Activated naive CD8-positive, alpha-beta T cell treated with anti-CD3 and anti-CD28 coated beads for 36 hours (primary cell): ENCODE measurements around the gene SDC4. TPM values are rescaled to one million over a fixed set of nuclear protein-coding genes. Genes with fewer than 3 reads are reported as not detected.

Experiments used
- DNase-seq: peaks from one replicate; pipeline ENCODE4 v3.0.0; 2021
- H3K27ac Mint-ChIP-seq: one replicate; pipeline ENCODE4 v1.8.0; 2022; ENCODE audit warnings: mild to moderate bottlenecking, moderate library complexity, mixed read lengths
- H3K27me3 Mint-ChIP-seq: one replicate; pipeline ENCODE4 v1.8.0; 2022; ENCODE audit warnings: mild to moderate bottlenecking, mixed read lengths
- H3K36me3 Mint-ChIP-seq: one replicate; pipeline ENCODE4 v1.8.0; 2021; ENCODE audit warnings: mild to moderate bottlenecking, mixed read lengths
- H3K4me1 Mint-ChIP-seq: one replicate; pipeline ENCODE4 v1.8.0; 2021; ENCODE audit warnings: mixed read lengths
- H3K4me3 Mint-ChIP-seq: one replicate; pipeline ENCODE4 v1.8.0; 2022; ENCODE audit warnings: mild to moderate bottlenecking, moderate library complexity, mixed read lengths
- H3K9me3 Mint-ChIP-seq: one replicate; pipeline ENCODE4 v1.8.0; 2022; ENCODE audit warnings: mixed read lengths
- total RNA-seq, 2 experiments: library from RNA; stranded (reverse); gene quantifications; one replicate each; pipeline ENCODE4 v1.2.3, GENCODE V29; 2021

Gene SDC4
- total RNA-seq, 2 experiments from 2014 or later, result 24.6 to 25.5 TPM

GRCh38 chr20:45290677-45291355, 57.4 kb downstream of the SDC4 start:
- DNase-seq, result peak; percentile 68
- H3K4me3 Mint-ChIP-seq, result no peak overlapping the region
- peaks cover 48% of the 10 kb centered on the region for H3K27me3 Mint-ChIP-seq
- H3K9me3 Mint-ChIP-seq, result peaks cover 2% of the 10 kb centered on the region
- H3K4me1 Mint-ChIP-seq, result peaks cover 7% of the 10 kb centered on the region
- H3K36me3 Mint-ChIP-seq, result no peaks in the 10 kb centered on the region
- H3K27ac Mint-ChIP-seq, result no peak overlapping the region

GRCh38 chr20:45289942-45290676, 58.1 kb downstream of the SDC4 start:
- Mint-ChIP-seq H3K27me3 (peaks cover 43% of the 10 kb centered on the region), H3K4me1 (peaks cover 7% of the 10 kb centered on the region), H3K36me3 (no peaks in the 10 kb centered on the region), H3K9me3 (peaks cover 2% of the 10 kb centered on the region), H3K4me3 (no peak overlapping the region), H3K27ac (no peak overlapping the region)
- no peak for DNase-seq

DNA sequence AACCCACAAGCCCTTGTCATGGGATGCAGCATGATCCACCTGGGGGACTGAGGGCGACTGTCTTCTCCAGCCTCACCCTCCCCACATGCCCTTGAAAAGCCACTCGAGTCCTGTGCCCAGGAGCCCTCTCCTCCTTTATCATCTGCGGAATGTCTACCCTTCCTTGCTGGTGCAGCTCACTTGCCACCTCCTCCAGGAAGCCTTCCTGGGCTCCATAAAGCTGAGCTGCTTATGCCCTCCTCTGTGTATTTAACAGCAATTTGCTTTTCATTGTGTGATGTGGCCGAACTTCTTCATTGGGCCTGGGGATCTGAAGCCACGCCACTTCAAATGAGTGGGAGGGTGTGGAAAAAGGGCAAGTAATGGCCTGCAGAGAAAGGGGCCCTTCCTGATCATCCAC, 59.4 kb downstream of the SDC4 start:
- Mint-ChIP-seq H3K4me1 (peaks cover 4% of the 10 kb centered on the region), H3K27ac (no peak overlapping the region), H3K36me3 (no peaks in the 10 kb centered on the region)

DNA sequence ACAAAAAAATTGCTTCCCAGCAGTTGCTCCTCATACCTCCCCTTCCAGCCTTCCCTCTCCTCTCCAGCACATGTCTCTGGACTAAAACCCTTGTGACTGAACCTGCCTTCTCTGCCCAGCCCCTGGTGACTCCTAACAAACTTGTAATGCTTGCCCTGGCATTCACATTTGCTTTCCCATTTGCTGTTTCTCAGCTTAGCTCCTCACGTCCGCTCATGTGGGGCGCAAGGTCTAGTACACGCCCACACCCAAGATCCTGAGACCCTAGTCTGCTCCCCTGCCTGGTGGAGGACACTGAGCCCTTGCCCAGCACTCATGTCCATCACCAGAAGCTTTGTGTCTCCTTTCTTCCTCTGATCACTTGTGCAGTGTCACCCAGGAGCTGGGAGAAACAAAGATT, 59.8 kb downstream of the SDC4 start:
- Mint-ChIP-seq H3K36me3 (no peaks in the 10 kb centered on the region), H3K9me3 (no peaks in the 10 kb centered on the region), H3K4me1 (peaks cover 2% of the 10 kb centered on the region), H3K4me3 (no peak overlapping the region), H3K27ac (no peak overlapping the region), H3K27me3 (peaks cover 31% of the 10 kb centered on the region)
- no peak for DNase-seq

More for the DNA sequence above, 59.4 kb downstream of the SDC4 start:
- H3K9me3 Mint-ChIP-seq, result no peaks in the 10 kb centered on the region
- no peak overlapping the region for H3K4me3 Mint-ChIP-seq
- DNase-seq, result no peak
- peaks cover 33% of the 10 kb centered on the region for H3K27me3 Mint-ChIP-seq

DNA sequence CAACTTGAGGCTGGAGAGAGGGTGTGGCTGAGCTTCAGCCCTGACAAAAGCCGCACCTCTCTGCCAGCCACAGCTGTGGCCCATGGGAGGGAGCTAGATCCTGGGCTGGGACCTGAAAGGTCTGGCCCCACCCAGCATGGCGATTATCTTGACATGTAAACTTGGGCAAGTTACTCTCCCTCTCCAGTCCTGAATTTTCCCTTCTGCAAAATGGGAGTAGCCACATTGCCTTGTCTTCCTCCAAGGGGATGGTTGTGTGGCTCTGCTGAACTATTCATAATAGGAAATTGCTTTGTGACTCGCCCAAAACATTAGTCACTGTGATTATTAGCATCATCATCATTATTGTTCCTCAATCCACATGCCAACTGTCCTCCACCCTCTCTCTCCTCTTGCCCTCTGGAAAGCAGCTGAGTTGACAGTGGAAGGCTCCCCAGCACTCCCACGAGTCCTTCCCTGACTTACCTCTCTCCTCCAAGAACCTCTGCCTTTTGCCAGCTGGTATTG, 64.6 kb downstream of the SDC4 start:
- Mint-ChIP-seq H3K27ac (no peak overlapping the region), H3K36me3 (no peaks in the 10 kb centered on the region), H3K4me3 (no peak overlapping the region), H3K27me3 (peaks cover 14% of the 10 kb centered on the region), H3K4me1 (peaks cover 2% of the 10 kb centered on the region), H3K9me3 (no peaks in the 10 kb centered on the region)
- DNase-seq, result no peak

GRCh38 chr20:45282700-45283550, 65.3 kb downstream of the SDC4 start:
- H3K27me3 Mint-ChIP-seq, result peaks cover 13% of the 10 kb centered on the region
- H3K9me3 Mint-ChIP-seq, result no peaks in the 10 kb centered on the region
- DNase-seq, result no peak
- no peak overlapping the region for H3K27ac Mint-ChIP-seq
- no peaks in the 10 kb centered on the region for H3K36me3 Mint-ChIP-seq
- no peak overlapping the region for H3K4me3 Mint-ChIP-seq
- H3K4me1 Mint-ChIP-seq, result peaks cover 2% of the 10 kb centered on the region

- Mint-ChIP-seq H3K36me3 (no peaks in the 10 kb centered on the region), H3K27ac (no peak overlapping the region), H3K27me3 (peaks cover 32% of the 10 kb centered on the region), H3K9me3 (no peaks in the 10 kb centered on the region), H3K4me1 (peaks cover 2% of the 10 kb centered on the region), H3K4me3 (no peak overlapping the region)
- DNase-seq, result no peak
These were observed 68.2 kb downstream of the SDC4 start for GRCh38 chr20:45279992-45280391.

GRCh38 chr20:45275338-45275737, 72.9 kb downstream of the SDC4 start:
- DNase-seq, result no peak
- Mint-ChIP-seq H3K27ac (no peak overlapping the region), H3K9me3 (no peaks in the 10 kb centered on the region), H3K36me3 (no peaks in the 10 kb centered on the region), H3K4me1 (no peaks in the 10 kb centered on the region), H3K4me3 (no peak overlapping the region), H3K27me3 (peaks cover 61% of the 10 kb centered on the region)

Other genes with a start within 250 kb of the SDC4 start
- gene KCNS1, start 247.3 kb downstream of the SDC4 start, total RNA-seq, result under 1 TPM; 0.56 to 0.70 TPM
- under 1 TPM in 1 of 2 experiments, not detected in 1; 0.23 TPM for gene WFDC5, start 233.2 kb downstream of the SDC4 start, total RNA-seq
- gene WFDC12, start 224.0 kb downstream of the SDC4 start, total RNA-seq, result not detected
- not detected for gene PI3, start 173.5 kb downstream of the SDC4 start, total RNA-seq
- gene SEMG1, start 141.4 kb downstream of the SDC4 start, total RNA-seq, result not detected
- not detected for gene SEMG2, start 127.1 kb downstream of the SDC4 start, total RNA-seq
- not detected for gene SLPI, start 93.9 kb downstream of the SDC4 start, total RNA-seq
- gene RBPJL, start 41.6 kb downstream of the SDC4 start, total RNA-seq, result not detected
- 1 to 10 TPM in 1 of 2 experiments, under 1 TPM in 1; 0.64 to 1.1 TPM for gene MATN4, start 40.1 kb downstream of the SDC4 start, total RNA-seq
- gene SYS1, start 14.7 kb upstream of the SDC4 start, total RNA-seq, result 10 to 100 TPM; 21.5 to 26.6 TPM
- under 1 TPM; 0.40 to 0.41 TPM for gene TP53TG5, start 29.9 kb upstream of the SDC4 start, total RNA-seq
- gene DBNDD2, start 59.9 kb upstream of the SDC4 start, total RNA-seq, result 10 to 100 TPM; 18.1 to 20.1 TPM
- gene PIGT, start 67.7 kb upstream of the SDC4 start, total RNA-seq, result 10 to 100 TPM; 48.0 to 55.4 TPM
- under 1 TPM in 1 of 2 experiments, not detected in 1; 0.98 TPM for gene WFDC2, start 121.3 kb upstream of the SDC4 start, total RNA-seq
- gene SPINT3, start 167.2 kb upstream of the SDC4 start, total RNA-seq, result not detected
- gene WFDC6, start 191.1 kb upstream of the SDC4 start, total RNA-seq, result not detected
- not detected for gene EPPIN, start 199.0 kb upstream of the SDC4 start, total RNA-seq
- not detected for gene WFDC8, start 230.9 kb upstream of the SDC4 start, total RNA-seq